Vagina (tissue), 2 donors: ENCODE results near the gene TBC1D22A.

Experiments used
- CTCF ChIP-seq, 3 experiments: fragments of 450-650 bp in 2 of 3; fragments of 200-600 bp in 1 of 3; sonication (generic) in 1 of 3; IDR thresholded peaks; one replicate each; pipeline ENCODE4 v1.5.1; 2017 to 2019; ENCODE audit warnings: antibody characterized with exemption in 3 of 3, mild to moderate bottlenecking in 2 of 3, moderate library complexity in 2 of 3
- POLR2A ChIP-seq, 2 donors: fragments of 450-650 bp; IDR thresholded peaks; one replicate each; pipeline ENCODE4 v1.6.1; 2017; ENCODE audit warnings: antibody characterized with exemption in 2 of 2, mild to moderate bottlenecking in 2 of 2, moderate library complexity in 2 of 2

- no peak for TF ChIP-seq CTCF (IDR thresholded peaks at IDR 0.05)
- no peak for TF ChIP-seq POLR2A (IDR thresholded peaks at IDR 0.05)
These were observed 300.6 kb downstream of the TBC1D22A start for GRCh38 chr22:47063071-47063509.
